Thyroid gland (tissue), 4 donors: ENCODE data around the gene RASSF4. TPM values are rescaled to one million over a fixed set of nuclear protein-coding genes. Genes with fewer than 3 reads are reported as not detected.

Experiments used
- DNase-seq, 2 donors: peaks; one replicate each; pipeline ENCODE4 v3.0.0-alpha.2; 2019
- H3K27ac ChIP-seq, 3 donors: fragments of 200-600 bp; sonication (generic); 1 replicate in 2 of 3; 2 replicates in 1 of 3; pipeline ENCODE4 v1.5.1; 2016 to 2019; ENCODE audit warnings: mild to moderate bottlenecking in 1 of 3, moderate library complexity in 1 of 3
- H3K27me3 ChIP-seq: fragments of 200-600 bp; sonication (generic); one replicate; pipeline ENCODE4 v1.5.1; 2019
- H3K36me3 ChIP-seq, 2 donors: fragments of 200-600 bp; sonication (generic); one replicate each; pipeline ENCODE4 v1.5.1; 2016 to 2019
- H3K4me1 ChIP-seq, 2 donors: fragments of 200-600 bp; sonication (generic); one replicate each; pipeline ENCODE4 v1.5.1; 2017 to 2019
- H3K4me3 ChIP-seq, 3 donors: fragments of 200-600 bp; sonication (generic); replicated peaks in 1 of 3; 1 replicate in 2 of 3; 2 replicates in 1 of 3; pipeline ENCODE4 v1.5.1; 2016; ENCODE audit warnings: mild to moderate bottlenecking in 1 of 3
- H3K9me3 ChIP-seq: fragments of 200-600 bp; sonication (generic); one replicate; pipeline ENCODE4 v1.5.1; 2017
- CTCF ChIP-seq, 6 experiments: fragments of 200-600 bp in 3 of 6; fragments of 450-650 bp in 3 of 6; sonication (generic) in 3 of 6; IDR thresholded peaks; one replicate each; pipeline ENCODE4 v1.5.1; 2016 to 2019; ENCODE audit warnings: antibody characterized with exemption in 6 of 6, mild to moderate bottlenecking in 2 of 6, inconsistent platforms in 1 of 6, moderate library complexity in 1 of 6
- POLR2A ChIP-seq, 2 donors: fragments of 450-650 bp; IDR thresholded peaks; one replicate each; pipeline ENCODE4 v1.6.1; 2017; ENCODE audit warnings: antibody characterized with exemption in 2 of 2, mild to moderate bottlenecking in 2 of 2, moderate library complexity in 1 of 2
- WGBS, 2 donors: methylation state at CpG; one replicate each; pipeline ENCODE4 v1.1.5; 2017; 5-methylcytosine and 5-hydroxymethylcytosine counted together
- intact Hi-C: fragments of 100-400 bp; cut with DNase I; formaldehyde crosslinking; loops from one replicate; pipeline ENCODE4 v1.15.1; 2023
- total RNA-seq, 4 donors: library from RNA; depleted of rRNA; stranded (reverse); fragments of >200 nt; gene quantifications; one replicate each; pipeline ENCODE4 v1.2.3, GENCODE V29; 2016

RASSF4 gene
- total RNA-seq, 4 donors from 2014 or later, result 175 to 226 (median 203) TPM

- H3K4me3 ChIP-seq, result no peak overlapping the region
- H3K9me3 ChIP-seq, result no peaks in the 10 kb centered on the region
- TF ChIP-seq POLR2A (IDR thresholded peaks at IDR 0.05), result no peak
- no peak for TF ChIP-seq CTCF (IDR thresholded peaks at IDR 0.05)
- DNase-seq, result peak in 1 of 2 donors; percentile 33
- 85 to 97% methylated on average over 7 to 15 of the region's 16 CpGs for WGBS, 2 donors
- no peak overlapping the region for H3K27ac ChIP-seq
- H3K27me3 ChIP-seq, result no peaks in the 10 kb centered on the region
- H3K36me3 ChIP-seq, result no peaks in the 10 kb centered on the region
- intact Hi-C loops, result no loop called here
- H3K4me1 ChIP-seq, result peaks cover 42 to 63% of the 10 kb centered on the region in 2 donors
These were observed 33.5 kb upstream of the RASSF4 start for GRCh38 chr10:44925811-44926750.

GRCh38 chr10:44926751-44927351, 32.8 kb upstream of the RASSF4 start:
- TF ChIP-seq POLR2A (IDR thresholded peaks at IDR 0.05) (no peak), CTCF (IDR thresholded peaks at IDR 0.05) (no peak)
- Histone ChIP-seq H3K4me3 (no peak overlapping the region), H3K4me1 (peaks cover 38 to 57% of the 10 kb centered on the region in 2 donors), H3K36me3 (no peaks in the 10 kb centered on the region), H3K27ac (peak overlapping the region in 2 of 3 donors; percentile 57 to 72), H3K9me3 (no peaks in the 10 kb centered on the region), H3K27me3 (no peaks in the 10 kb centered on the region)
- 51 to 57% methylated on average over 5 to 10 of the region's 10 CpGs for WGBS, 2 donors
- DNase-seq, result no peak
- intact Hi-C loops, result no loop called here

GRCh38 chr10:44927352-44927751, 32.2 kb upstream of the RASSF4 start:
- intact Hi-C loops, result no loop called here
- H3K9me3 ChIP-seq, result no peaks in the 10 kb centered on the region
- H3K4me3 ChIP-seq, result no peak overlapping the region
- peak; percentile 84 to 87 for DNase-seq
- no peaks in the 10 kb centered on the region for H3K27me3 ChIP-seq
- H3K36me3 ChIP-seq, result no peaks in the 10 kb centered on the region
- H3K27ac ChIP-seq, result peak overlapping the region; percentile 57 to 72 (median 61)
- 52 to 71% methylated on average over 2 of the region's 2 CpGs for WGBS, 2 donors
- peaks cover 33 to 55% of the 10 kb centered on the region in 2 donors for H3K4me1 ChIP-seq
- TF ChIP-seq CTCF (IDR thresholded peaks at IDR 0.05) (no peak), POLR2A (IDR thresholded peaks at IDR 0.05) (no peak)

- no peak for TF ChIP-seq CTCF (IDR thresholded peaks at IDR 0.05)
- TF ChIP-seq POLR2A (IDR thresholded peaks at IDR 0.05), result no peak
- H3K4me3 ChIP-seq, result no peak overlapping the region
- no peak for DNase-seq
- no peak overlapping the region for H3K27ac ChIP-seq
- H3K27me3 ChIP-seq, result no peaks in the 10 kb centered on the region
- no peaks in the 10 kb centered on the region for H3K36me3 ChIP-seq
- peaks cover 29 to 58% of the 10 kb centered on the region in 2 donors for H3K4me1 ChIP-seq
- no peaks in the 10 kb centered on the region for H3K9me3 ChIP-seq
- intact Hi-C loops, result no loop called here
These were observed 31.1 kb upstream of the RASSF4 start for GRCh38 chr10:44928462-44928861.
